Activated CD8-positive, alpha-beta memory T cell treated with anti-CD3 and anti-CD28 coated beads for 1 hour (primary cell): Measurements from ENCODE around the gene RCCD1.

Experiments
- DNase-seq, 2 donors: peaks; one replicate each; pipeline ENCODE4 v3.0.0-alpha.2; 2020; ENCODE audit warnings: low read depth in 1 of 2; ENCODE audit errors: extremely low read depth in 1 of 2

The RCCD1 gene

DNA sequence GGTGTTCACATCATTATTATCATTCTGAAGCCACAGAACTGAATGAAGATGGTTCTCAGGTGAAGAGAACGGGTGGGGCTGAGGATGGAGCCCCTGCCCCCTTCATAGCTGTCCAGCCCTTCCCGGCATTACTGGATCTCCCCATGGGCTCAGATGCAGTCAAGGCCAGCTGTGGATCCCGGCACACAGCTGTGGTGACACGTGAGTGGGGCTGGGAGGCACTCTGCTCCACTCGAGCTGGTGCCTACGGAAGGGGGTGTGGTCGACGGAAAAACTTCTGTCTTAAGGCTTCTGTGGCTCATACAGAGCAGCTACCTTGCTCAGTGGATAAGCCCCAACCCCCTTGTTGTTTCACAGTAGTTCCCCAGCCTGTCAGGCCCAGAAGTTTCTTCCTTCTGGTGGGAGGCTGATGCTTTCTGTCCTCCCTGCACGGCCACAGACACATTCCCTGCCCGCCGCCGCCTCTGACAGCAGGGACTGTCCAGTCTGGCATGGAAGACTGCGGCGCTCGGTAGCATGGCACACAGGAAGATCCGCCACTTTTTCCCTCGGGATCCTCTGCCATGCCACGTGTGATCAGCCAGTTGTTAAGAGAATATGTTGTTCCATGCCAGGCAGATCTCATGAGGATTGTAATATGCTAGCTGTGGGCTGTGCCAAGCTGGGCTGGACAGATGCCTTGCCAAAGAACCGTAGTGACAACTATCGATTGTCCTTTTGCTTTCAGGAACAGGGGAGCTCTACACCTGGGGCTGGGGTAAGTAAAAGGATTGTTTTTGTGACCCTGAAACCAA is 5.8 kb downstream of the RCCD1 start:
- no peak for DNase-seq

DNA sequence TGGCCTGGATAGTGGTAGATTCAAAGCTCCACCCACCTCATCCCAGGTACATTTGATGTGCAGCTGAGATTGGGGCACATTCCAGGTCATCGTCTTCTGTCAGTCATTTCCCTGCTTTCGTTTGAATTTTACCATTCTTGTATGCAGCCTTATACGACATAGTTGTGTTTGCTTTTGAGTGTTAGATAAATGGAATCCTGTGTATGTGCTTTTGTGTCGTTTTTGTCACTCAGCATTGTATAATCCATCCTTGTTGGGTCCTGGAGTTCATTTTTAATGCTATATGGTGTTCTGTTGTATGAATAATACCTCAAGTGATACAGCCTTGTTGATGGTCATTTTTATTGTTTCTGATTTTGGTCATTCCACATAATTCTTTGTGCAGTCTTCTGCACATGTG is 7.3 kb downstream of the RCCD1 start:
- no peak for DNase-seq

GRCh38 chr15:90966262-90966661 is 11.6 kb downstream of the RCCD1 start:
- no peak for DNase-seq

DNA sequence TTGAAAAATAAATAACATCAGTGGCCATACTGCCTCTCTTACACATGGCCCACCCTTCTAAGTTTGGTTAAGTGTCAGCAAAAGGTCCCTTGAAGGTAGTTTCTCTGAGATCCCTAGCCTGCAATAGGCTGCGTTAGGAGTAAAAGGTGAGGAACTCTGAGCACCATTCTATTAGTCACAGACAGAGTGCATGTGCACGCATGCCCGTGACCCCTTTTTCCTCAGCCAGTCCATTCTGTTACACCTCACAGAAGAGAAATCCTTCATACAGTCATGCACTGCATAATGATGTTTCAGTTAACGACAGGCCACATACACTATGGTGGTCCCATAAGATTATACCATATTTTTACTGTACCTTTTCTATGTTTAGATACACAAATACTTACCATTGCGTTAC is 12.5 kb downstream of the RCCD1 start:
- DNase-seq = no peak

- DNase-seq = no peak
These were observed 13.8 kb downstream of the RCCD1 start for GRCh38 chr15:90968434-90968833.

DNA sequence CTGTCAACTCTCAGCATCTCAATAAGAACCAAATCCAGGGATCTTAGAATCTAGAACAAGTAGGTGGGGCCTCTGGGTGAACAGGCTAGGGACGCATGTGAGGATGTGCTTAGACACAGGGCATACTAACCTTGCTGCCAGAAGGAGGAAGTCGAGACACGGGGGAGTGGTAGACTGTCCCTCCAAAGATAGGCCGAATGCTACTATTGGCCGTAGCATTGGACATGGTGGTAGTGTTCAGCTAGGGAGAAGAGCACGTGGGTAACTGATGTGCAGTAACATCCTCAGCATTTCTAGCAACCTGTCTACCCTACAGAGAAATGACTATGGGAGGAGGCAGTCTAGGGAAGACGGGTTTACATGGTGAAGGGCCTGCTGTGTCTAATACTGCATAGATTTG is 15.6 kb downstream of the RCCD1 start:
- DNase-seq = no peak

- DNase-seq = no peak
These were observed 17.4 kb downstream of the RCCD1 start for GRCh38 chr15:90972133-90972532.

DNA sequence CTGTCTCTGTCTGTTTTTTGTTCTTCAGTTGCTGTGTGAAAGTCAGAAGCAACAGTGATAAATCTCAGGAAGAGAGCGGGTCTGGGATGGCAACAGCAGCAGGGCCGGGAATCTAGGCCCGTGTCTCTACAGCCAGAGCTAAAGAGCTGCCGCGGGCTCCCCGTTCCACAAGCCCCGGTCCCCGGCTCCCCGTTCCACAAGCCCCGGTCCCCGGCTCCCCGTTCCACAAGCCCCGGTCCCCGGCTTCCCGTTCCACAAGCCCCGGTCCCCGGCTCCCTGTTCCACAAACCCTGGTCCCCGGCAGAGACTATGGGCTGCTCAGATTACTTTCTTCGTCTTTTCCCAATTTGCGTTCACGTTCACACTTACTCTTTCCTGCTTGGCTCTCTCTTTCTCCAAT is 19.5 kb downstream of the RCCD1 start:
- DNase-seq = no peak

DNA sequence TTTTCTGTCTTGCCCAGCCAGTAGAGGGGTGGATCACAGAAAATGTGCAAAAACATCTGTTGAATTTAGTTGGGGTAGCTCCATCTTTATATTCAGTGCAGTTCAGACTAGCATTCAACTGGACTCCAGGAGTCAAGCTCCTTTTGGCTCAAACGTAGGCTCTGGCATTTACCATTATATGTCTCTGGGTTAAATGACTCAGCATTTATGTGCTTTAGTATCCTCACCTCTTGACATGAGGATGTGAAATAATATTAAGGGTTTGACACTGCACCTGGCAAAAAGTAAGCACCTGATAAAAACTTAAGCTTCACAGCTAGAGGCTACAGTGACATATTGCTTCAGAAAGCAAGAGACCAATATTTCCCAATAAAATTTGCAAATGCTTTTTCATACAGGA is 24.9 kb downstream of the RCCD1 start:
- DNase-seq = no peak

- no peak for DNase-seq
These were observed 27.0 kb downstream of the RCCD1 start for GRCh38 chr15:90981681-90982080.

- no peak for DNase-seq
These were observed 27.5 kb downstream of the RCCD1 start for GRCh38 chr15:90982135-90982534.

GRCh38 chr15:90986790-90987507 is 32.3 kb downstream of the RCCD1 start:
- DNase-seq = no peak

DNA sequence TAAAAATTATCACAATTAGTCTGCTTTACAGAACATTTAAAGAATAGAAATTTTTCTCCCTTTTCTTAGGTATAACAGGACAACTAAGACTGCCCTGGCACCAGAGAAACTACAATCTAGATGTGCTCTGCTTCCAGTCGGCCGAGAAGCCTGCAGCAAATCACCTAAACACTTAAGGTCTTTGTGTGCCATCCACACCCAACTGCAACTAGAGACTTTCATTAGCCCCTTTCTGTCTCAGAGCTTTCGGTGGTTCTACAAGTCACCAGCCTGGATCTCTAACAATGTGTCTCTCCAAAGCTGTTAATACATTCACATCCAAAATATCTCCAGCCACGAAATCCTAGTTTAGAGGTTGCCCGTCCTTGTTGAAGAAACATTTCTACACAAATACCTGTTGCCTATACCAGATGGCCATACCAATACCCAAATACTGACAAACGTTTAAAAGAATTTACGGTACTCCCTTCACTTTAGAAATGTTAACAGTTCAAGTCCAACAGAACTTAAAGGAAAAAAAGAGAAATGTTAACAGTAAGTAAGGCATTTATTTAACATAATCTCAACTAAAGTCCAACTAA is 33.0 kb downstream of the RCCD1 start:
- no peak for DNase-seq

DNA sequence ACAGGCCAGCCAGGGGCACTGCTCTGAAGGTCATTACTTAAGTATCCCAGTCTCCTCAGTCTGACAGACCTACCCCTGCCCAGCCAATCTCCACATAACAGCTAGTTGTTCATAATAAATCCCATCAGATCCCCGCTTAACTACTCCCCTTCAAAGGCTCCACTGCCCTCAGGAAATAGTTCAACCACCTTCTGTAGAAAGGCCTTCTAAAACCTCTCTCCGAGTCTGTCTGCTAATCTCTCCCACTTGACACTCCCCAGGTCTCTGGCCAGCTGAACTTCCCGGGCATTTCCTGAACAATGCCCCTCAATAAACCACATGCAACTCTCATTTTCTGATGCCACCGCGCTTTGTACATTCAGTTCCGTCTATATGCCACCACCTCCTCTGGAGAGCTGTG is 33.6 kb downstream of the RCCD1 start:
- DNase-seq = no peak

DNA sequence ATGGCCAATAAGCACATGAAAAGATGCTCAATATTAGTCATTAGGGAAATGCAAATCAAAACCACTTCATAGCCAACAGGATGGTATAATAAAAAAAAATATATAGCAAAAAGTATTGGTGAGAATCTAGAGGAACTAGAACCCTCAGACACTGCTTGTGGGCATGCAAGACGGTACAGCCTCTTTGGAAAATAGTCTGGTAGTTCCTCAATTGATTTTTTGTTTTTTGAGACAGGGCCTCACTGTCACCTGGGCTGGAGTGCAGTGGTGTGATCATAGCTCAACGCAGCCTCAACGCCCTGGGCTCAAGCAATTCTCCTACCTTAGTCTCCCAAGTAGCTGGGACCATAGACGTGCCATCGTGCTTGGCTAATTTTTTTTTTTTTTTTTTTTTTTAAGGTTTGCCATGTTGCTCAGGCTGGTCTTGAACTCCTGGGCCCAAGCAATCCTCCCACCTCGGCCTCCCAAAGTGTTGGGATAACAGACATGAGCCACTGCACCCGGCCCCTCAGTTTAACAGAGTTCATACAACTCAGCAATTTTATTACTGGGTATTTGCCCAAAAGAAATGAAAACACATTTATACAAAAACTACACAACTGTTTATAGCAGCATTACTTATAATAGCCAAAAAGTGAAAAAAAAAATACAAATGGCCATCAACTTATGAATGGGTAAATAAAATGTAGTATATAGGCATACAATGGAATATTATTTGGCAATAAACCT is 34.5 kb downstream of the RCCD1 start:
- no peak for DNase-seq

DNA sequence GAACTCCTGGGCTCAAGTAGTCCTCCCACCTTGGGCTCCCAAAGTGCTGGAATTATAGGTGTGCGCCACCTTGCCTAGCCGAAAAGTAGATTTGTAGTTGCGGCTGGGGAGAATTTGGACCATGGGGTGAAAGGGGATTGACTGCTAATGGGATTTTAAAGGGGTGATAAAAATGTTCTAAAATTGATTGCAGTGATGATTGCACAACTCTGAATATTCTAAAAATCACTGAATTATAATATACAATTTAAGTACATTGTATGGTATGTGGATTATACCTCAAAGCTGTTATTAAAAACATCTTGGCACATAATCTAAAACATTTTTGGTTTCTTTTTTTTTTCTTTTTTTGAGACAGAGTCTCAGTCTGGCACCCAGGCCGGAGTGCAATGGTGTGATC is 35.8 kb downstream of the RCCD1 start:
- no peak for DNase-seq

- no peak for DNase-seq
These were observed 37.1 kb downstream of the RCCD1 start for GRCh38 chr15:90991587-90992285.

DNA sequence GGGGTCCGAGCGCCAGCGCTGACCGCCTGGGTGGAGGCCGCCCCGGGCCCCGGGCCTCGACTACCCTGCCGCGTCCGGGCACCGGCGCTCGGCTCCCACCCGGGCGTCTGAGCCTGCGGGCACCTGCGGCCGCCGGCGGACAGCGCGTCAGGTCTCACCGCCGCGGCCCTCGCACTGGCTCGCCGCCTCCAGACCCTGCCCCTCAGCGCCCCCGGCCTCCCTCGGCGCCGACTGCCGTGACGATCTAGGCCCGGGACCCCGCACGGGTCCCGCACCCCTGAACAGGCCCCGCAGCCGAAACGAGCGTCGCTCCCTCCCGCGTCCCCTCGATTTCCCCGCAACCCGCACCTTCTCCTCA is 39.4 kb downstream of the RCCD1 start:
- no peak for DNase-seq

DNA sequence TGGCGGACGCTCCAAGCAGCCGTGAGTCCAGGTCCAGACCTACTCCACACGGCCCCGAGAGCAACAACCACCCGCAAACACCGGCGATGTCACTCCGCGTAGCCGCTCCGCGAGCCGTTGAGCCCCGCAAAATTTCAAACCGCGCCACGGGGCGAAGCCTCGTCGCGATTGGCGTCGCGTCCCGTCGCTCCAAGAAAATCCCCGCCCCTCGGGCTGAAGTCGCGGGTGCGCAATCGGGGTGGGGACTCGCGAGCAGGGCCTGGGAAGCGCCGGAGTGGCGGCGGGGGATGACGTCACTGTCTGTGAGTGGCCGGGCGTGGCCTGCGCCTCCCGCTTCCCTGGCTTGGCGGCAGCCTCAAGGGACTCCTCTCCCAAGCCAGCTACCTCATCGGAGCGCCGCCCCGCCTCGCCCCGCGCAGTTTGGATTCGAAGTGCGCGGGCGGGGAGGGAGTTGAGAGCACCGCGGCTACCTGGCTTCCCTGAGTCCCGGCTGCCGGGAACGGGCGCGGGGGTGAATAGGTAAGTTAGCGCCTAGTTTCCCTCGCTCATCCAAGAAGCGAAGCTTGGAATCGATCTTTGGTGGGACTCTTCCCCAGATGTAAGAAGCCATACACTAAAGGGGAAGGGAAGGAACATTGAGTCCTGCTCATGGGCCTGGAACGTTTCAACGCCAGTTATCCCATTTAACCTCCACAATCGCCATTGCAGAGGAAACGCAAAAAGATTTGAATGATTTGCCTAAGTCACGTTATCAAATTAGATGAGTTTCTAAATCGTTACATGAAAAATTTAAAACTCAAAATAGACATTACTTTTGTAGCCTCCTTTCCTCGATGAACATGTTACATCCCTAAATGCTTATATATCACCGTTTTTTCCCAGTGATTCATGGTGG is 40.0 kb downstream of the RCCD1 start, which contains the start of gene PRC1:
PRC1 (minus strand) TSS at position 119 of the 895 bp plus-strand sequence; CDS start at position 1, 118 bp downstream.
- peak; percentile 95 for DNase-seq

- DNase-seq = no peak
These were observed 44.1 kb downstream of the RCCD1 start for GRCh38 chr15:90998737-90999136.
